Muscle layer of colon (tissue), 2 donors: ENCODE data around the gene UBE2M.
"Not testable (repeated sequence)": the region's sequence is repeated elsewhere in the genome, so short reads cannot be mapped to it uniquely, and the experiment has no call there.

Experiments used
- H3K27ac ChIP-seq: one replicate; pipeline ENCODE4 v1.7.0; 2013; ENCODE audit warnings: low read depth, mild to moderate bottlenecking, low read length, moderate library complexity
- H3K27me3 ChIP-seq, 2 donors: one replicate each; pipeline ENCODE4 v1.7.0; 2013; ENCODE audit warnings: low read length in 2 of 2, mild to moderate bottlenecking in 2 of 2; ENCODE audit not compliant: insufficient read depth in 2 of 2, control insufficient read depth in 1 of 2
- H3K36me3 ChIP-seq: one replicate; pipeline ENCODE4 v1.7.0; 2013; ENCODE audit warnings: mild to moderate bottlenecking, low read length; ENCODE audit not compliant: insufficient read depth
- H3K4me1 ChIP-seq: one replicate; pipeline ENCODE4 v1.7.0; 2013; ENCODE audit warnings: mild to moderate bottlenecking, low read length; ENCODE audit not compliant: insufficient read depth
- H3K4me3 ChIP-seq, 2 donors: one replicate each; pipeline ENCODE4 v1.7.0; 2013; ENCODE audit warnings: low read length in 2 of 2, low read depth in 1 of 2, mild to moderate bottlenecking in 1 of 2, moderate library complexity in 1 of 2
- H3K9ac ChIP-seq: one replicate; pipeline ENCODE4 v1.7.0; 2013; ENCODE audit warnings: low read length
- H3K9me3 ChIP-seq: one replicate; pipeline ENCODE4 v1.7.0; 2013; ENCODE audit warnings: mild to moderate bottlenecking, low read length
- donor health status: abdominal sarcoma.
- donor health status: Adenocarcinoma of cecum.

The UBE2M gene

DNA sequence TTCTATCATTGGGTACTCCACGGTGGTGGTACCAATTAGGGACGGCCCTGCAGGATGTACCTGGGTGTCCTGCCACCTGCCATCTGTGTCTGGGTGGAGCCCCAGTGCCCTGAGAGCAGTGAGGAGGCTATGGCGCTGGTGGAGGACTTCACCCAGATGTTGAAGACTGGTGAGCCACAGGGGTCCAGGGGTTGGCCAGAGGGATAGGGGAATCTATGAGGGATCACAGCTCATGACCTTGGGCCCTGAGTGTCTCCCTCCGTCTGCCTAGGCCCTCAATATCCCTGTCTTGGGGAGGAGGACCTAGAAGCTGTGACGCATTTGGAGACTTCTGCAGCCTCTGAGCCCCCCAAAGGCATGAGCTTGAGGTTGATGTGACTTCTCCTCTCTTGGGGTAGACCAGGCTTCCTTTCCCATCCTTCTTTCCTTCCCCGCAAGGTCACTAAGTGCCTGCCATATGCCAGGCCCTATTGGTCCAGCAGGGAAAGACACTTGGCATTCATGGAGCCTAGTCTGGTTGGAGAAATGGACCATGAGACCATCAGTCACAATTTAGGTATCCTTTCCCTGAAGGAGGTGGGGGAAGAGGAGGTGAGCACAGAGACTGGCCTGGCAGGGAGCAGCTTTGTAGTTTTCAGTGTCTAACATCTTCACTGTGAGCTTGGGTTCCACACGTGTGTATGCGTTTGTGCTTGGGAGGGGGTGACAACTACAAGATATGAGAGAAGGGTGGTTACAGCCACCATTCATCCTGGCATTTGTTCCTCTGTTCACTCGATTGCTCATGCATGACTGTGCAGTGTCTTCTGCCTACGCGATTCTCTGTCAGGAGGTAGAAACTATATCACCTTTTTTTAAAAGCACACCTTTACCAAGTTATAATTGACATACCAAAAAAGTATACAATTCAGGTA lies 19.9 kb upstream of the UBE2M start:
- H3K36me3 ChIP-seq: peaks cover 15% of the 10 kb centered on the region
- H3K9me3 ChIP-seq: no peaks in the 10 kb centered on the region
- peaks cover 23% of the 10 kb centered on the region for H3K4me1 ChIP-seq
- H3K9ac ChIP-seq: no peak overlapping the region
- H3K27ac ChIP-seq: no peak overlapping the region
- no peaks in the 10 kb centered on the region for H3K27me3 ChIP-seq
- no peak overlapping the region for H3K4me3 ChIP-seq

GRCh38 chr19:58577581-58577980 lies 19.2 kb upstream of the UBE2M start:
- not testable (repeated sequence) for H3K9ac ChIP-seq

DNA sequence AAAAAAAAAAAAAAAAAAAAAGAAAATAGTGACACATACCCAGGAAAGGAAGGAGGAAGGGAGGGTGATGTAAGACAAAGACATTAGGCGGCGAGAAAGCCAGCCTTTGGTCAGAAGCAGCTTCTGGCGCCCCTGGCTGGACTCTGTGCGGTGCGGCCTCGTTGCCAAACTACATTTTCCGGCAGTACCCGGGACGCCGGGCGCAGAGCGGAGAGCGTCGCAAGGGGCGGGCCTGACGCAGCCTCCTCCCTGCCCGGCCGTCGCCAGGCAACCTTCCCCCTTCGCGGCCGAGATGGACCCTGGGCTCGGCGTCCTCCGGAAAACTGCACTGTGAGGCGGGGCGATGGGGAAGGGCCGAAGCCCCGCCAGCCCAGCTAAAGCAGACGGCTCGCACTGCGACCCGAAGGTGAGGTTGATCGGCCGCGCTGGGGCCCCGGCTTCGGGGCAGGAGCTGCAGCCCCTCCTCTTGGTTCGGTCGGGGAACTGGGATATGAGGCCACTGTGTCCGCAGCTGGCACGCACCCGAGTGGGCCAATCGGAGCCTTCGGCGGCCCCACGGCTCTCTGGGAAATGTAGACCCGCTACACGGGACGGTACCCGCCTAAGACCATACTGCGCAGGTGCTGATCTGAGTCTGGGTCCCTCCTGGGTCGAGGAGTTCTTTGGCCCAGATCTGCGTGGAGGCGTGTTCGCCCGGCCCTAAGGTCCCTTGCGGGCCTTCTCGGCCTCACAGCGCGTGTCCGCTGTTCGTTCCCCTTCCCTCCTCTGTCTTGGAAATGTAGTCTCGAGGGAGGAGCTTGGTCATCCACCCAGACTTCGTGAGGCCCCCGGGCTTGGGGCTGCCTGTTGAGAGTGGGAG lies 17.0 kb upstream of the UBE2M start:
- H3K9ac ChIP-seq: peak overlapping the region; percentile 39
- H3K27me3 ChIP-seq: no peaks in the 10 kb centered on the region
- no peaks in the 10 kb centered on the region for H3K9me3 ChIP-seq
- H3K27ac ChIP-seq: peak overlapping the region; percentile 86
- peaks cover 9% of the 10 kb centered on the region for H3K36me3 ChIP-seq
- peaks cover 19% of the 10 kb centered on the region for H3K4me1 ChIP-seq
- H3K4me3 ChIP-seq: peak overlapping the region; percentile 51 to 74

More at GRCh38 chr19:58577581-58577980, 19.2 kb upstream of the UBE2M start:
- not testable (repeated sequence) for H3K4me3 ChIP-seq, H3K27ac ChIP-seq, H3K9me3 ChIP-seq, H3K36me3 ChIP-seq, H3K27me3 ChIP-seq
- peaks cover 23% of the 10 kb centered on the region for H3K4me1 ChIP-seq

- H3K9ac ChIP-seq: peak overlapping the region; percentile 62
- peaks cover 19% of the 10 kb centered on the region for H3K4me1 ChIP-seq
- H3K9me3 ChIP-seq: no peaks in the 10 kb centered on the region
- H3K4me3 ChIP-seq: peak overlapping the region; percentile 64 to 69
- no peaks in the 10 kb centered on the region for H3K27me3 ChIP-seq
- peaks cover 24% of the 10 kb centered on the region for H3K36me3 ChIP-seq
- H3K27ac ChIP-seq: peak overlapping the region; percentile 59
Measured at GRCh38 chr19:58573658-58574164, 15.3 kb upstream of the UBE2M start.

DNA sequence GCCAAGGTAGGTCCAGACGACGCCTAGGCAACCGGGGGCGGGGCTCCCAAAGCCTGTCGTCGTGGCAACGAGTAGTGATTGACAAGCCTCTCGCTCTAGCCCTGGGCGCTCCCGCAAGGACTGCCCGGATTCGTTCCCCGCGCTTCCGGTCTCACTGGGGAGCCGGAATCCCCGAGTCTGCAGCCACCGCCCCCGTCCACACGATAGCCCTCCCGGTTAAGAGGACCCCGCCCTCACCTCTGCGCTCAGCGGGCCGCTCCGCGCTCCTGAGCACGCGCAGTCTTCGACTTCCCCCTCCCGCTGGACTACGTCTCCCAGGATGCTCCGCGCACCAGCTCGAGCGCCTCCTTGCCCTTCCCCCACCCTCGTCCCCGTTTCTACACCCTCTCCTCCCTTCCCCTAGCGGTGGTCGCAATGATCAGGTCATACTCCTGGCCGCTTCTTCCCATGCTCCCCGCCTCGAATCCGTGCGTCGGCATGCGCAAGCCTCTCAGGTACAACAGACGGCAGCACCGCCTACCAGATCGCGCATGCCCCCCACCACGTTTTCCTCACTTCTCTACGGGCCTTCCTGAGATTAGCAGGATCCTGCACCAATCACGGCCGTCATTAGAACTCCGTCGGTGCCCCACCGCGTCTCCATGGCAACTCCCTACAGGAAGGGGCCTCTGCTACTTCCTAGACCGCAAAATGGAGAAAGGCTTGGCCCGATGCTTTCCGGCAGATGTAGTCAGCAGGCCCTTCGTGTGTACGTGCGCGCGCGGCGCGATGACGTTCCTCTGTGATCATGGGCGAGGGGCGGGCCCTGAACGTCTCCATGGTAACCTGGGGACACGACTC lies 14.6 kb upstream of the UBE2M start, which contains the start of gene MZF1:
Gene MZF1 (minus strand): TSS at position 518 of the 840 bp plus-strand sequence. CDS start 1,946 bp downstream, outside the sequence.
- H3K4me1 ChIP-seq: peaks cover 19% of the 10 kb centered on the region
- peak within 1 kb of the TSS; percentile 79 for H3K27ac ChIP-seq
- no peaks in the 10 kb centered on the region for H3K9me3 ChIP-seq
- peak within 1 kb of the TSS; percentile 62 for H3K9ac ChIP-seq
- no peaks in the 10 kb centered on the region for H3K27me3 ChIP-seq
- peaks cover 30% of the 10 kb centered on the region for H3K36me3 ChIP-seq
- peak within 1 kb of the TSS; percentile 64 to 69 for H3K4me3 ChIP-seq

GRCh38 chr19:58572026-58572817 lies 13.8 kb upstream of the UBE2M start:
- Histone ChIP-seq H3K4me1 (peaks cover 19% of the 10 kb centered on the region), H3K9ac (no peak overlapping the region), H3K36me3 (peaks cover 30% of the 10 kb centered on the region), H3K27ac (peak overlapping the region; percentile 79), H3K4me3 (peak overlapping the region; percentile 55 to 69), H3K27me3 (no peaks in the 10 kb centered on the region), H3K9me3 (no peaks in the 10 kb centered on the region)

DNA sequence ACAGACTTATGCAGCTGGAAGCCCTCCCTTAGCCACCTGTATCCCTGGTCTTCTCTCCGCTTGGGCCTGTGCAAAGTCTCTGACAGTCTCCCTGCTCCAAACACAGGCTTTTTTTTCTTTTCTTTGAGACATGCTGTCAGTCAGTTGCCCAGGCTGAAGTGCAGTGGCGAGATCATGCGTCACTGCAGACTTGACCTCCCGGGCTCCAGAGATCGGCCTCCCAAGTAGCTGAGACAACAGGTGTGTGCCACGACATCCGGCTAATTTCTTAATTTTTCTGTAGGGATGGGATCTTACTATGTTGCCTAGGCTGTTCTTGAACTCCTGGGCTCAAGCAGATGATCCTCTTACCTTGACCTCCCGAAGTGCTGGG lies 13.2 kb upstream of the UBE2M start:
- Histone ChIP-seq H3K27ac (no peak overlapping the region), H3K27me3 (no peaks in the 10 kb centered on the region), H3K9me3 (no peaks in the 10 kb centered on the region), H3K4me1 (peaks cover 19% of the 10 kb centered on the region), H3K36me3 (peaks cover 30% of the 10 kb centered on the region), H3K9ac (no peak overlapping the region), H3K4me3 (no peak overlapping the region)

- Histone ChIP-seq H3K4me3 (no peak overlapping the region), H3K9ac (no peak overlapping the region), H3K27me3 (no peaks in the 10 kb centered on the region), H3K9me3 (no peaks in the 10 kb centered on the region), H3K27ac (no peak overlapping the region), H3K36me3 (peaks cover 30% of the 10 kb centered on the region), H3K4me1 (peaks cover 19% of the 10 kb centered on the region)
Measured at GRCh38 chr19:58570770-58571574, 12.6 kb upstream of the UBE2M start.

DNA sequence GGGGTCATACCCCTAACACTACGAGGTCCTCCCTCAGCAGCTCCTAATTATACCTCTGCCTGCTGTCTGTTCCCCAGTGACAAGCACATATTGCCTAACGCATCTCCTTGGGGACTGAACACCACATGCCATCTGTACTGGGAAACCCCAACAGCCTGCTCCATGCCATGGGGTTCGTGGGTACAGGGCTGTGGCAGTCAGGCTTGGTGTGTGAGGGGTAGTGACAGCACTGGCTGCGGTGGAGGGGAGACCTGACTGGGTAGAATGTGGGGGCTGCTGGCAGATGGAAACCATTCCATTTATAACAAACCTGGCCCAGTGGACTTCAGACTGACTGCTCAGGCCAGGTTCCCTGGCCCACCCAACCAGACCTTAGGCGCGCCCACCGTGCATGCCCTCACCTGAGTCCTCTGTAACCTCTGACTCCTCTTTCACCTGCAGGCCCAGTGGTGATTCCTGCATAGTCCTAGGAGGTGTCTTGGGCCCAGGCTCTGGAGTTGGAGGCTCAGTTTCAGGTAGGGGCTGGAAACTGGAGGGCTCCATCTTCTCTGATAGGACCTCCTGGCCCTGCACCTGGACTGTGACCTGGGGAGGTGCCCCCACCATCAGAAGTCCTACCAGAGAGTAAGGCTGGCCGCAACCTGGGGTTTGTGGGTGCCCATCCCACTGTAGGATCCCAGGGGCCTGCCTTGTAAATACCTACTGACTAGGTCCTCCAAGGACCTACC lies 11.7 kb upstream of the UBE2M start:
- no peak overlapping the region for H3K4me3 ChIP-seq
- no peak overlapping the region for H3K9ac ChIP-seq
- H3K27ac ChIP-seq: no peak overlapping the region
- H3K36me3 ChIP-seq: peaks cover 30% of the 10 kb centered on the region
- H3K4me1 ChIP-seq: peaks cover 19% of the 10 kb centered on the region
- H3K27me3 ChIP-seq: no peaks in the 10 kb centered on the region
- H3K9me3 ChIP-seq: no peaks in the 10 kb centered on the region
